ENCODE measurements around the gene CADM2.

- TF ChIP-seq CTCF (conservative IDR thresholded peaks at IDR 0.05; ENCODE audit: low read depth, low read length) (no peak), EZH2 (IDR thresholded peaks at IDR 0.05; ENCODE audit: borderline replicate concordance, low read depth, low read length, poor library complexity, severe bottlenecking) (no peak)
Measured at GRCh38 chr3:85867072-85867471, 908.3 kb downstream of the CADM2 start.

Data from A673 (cell line).